Pancreas (tissue), 10 donors: ENCODE measurements around the gene DDOST. TPM values are rescaled to one million over a fixed set of nuclear protein-coding genes. Genes with fewer than 3 reads are reported as not detected.
"Not testable (repeated sequence)": the region's sequence is repeated elsewhere in the genome, so short reads cannot be mapped to it uniquely, and the experiment has no call there.

Source experiments
- ATAC-seq, 4 donors: fragments of 200-7000 bp; cut with Tn5 transposase; one replicate each; pipeline versions ENCODE4 v1.8.0 to v1.9.1; 2020; ENCODE audit warnings: mild to moderate bottlenecking in 4 of 4, moderate library complexity in 4 of 4
- DNase-seq, 6 donors: peaks; one replicate each; pipeline ENCODE4 v3.0.0-alpha.2; 2020
- FAIRE-seq: peaks from 2 replicates; lab custom pipeline; 2012; peaks lifted over from hg19 to GRCh38; lab: Jason Lieb, UNC
- H3K27ac ChIP-seq, 4 donors: fragments of 200-600 bp; sonication (generic); 1 replicate in 3 of 4; 2 replicates in 1 of 4; pipeline versions ENCODE4 v1.5.0 to v1.8.0; 2020
- H3K27me3 ChIP-seq, 4 donors: fragments of 200-600 bp; one replicate each; pipeline ENCODE4 v1.8.0; 2021
- H3K36me3 ChIP-seq, 3 donors: fragments of 200-600 bp; sonication (generic) in 1 of 3; one replicate each; pipeline versions ENCODE4 v1.5.0 to v1.8.0; 2020 to 2021
- H3K4me1 ChIP-seq, 3 donors: fragments of 200-600 bp; one replicate each; pipeline ENCODE4 v1.8.0; 2021
- H3K4me3 ChIP-seq, 4 donors: fragments of 200-600 bp; sonication (generic) in 2 of 4; one replicate each; pipeline versions ENCODE4 v1.5.0 to v1.8.0; 2020 to 2021
- H3K9me3 ChIP-seq, 4 donors: fragments of 200-600 bp; one replicate each; pipeline ENCODE4 v1.8.0; 2021
- WGBS, 2 donors: extraction: QIAGEN DNeasy Blood & Tissue Kit; methylation state at CpG; one replicate each; pipeline ENCODE4 v1.1.7; 2013; 5-methylcytosine and 5-hydroxymethylcytosine counted together
- intact Hi-C, 3 donors: fragments of 100-400 bp; cut with DNase I; formaldehyde crosslinking; loops; one replicate each; pipeline versions ENCODE4 v1.11.1 to v1.14.2; 2022
- polyA plus RNA-seq, 2 donors: library from polyadenylated mRNA; stranded (reverse); fragments of 200-250 nt; gene quantifications; one replicate each; pipeline ENCODE4 v1.2.3, GENCODE V29; 2013
- total RNA-seq, 6 donors: library from RNA; stranded (reverse); fragmentation: NEBNext Ultra II Directional in 4 of 6; extraction: Animal tissue kit (Norgen Biotek cat#: 25700) in 4 of 6; gene quantifications; one replicate each; pipeline versions ENCODE4 v1.2.1 to v1.2.4, GENCODE V29; 2021 to 2023
- TF ChIP-seq, protein P1 (sequence below), 4 donors: fragments of 200-600 bp; sonication (generic) in 3 of 4; IDR thresholded peaks; one replicate each; pipeline versions ENCODE4 v1.5.0 to v1.8.0; 2021; ENCODE audit warnings: antibody characterized with exemption in 4 of 4
- donor health status: healthy with polysubstance abuse.
- donor health status: DM: no; HTN: no; CAD: no; lungs with moderate emphysema.
- donor health status: DM: no; HTN: no; CAD: no.
- donor health status: control.
- donor health status: control.
- donor health status: Bipolar disorder and iron deficiency.
- donor health status: DM: yes; HTN: yes; CAD: no.
- donor health status: DM: no; HTN: no; CAD: no.
- donor health status: DM: no; HTN: no; CAD: no.
- donor health status: DM: yes; HTN: yes; CAD: no.

The DDOST gene
- total and polyA plus RNA-seq, 8 donors, result 98.2 to 190 (median 133) TPM

DNA sequence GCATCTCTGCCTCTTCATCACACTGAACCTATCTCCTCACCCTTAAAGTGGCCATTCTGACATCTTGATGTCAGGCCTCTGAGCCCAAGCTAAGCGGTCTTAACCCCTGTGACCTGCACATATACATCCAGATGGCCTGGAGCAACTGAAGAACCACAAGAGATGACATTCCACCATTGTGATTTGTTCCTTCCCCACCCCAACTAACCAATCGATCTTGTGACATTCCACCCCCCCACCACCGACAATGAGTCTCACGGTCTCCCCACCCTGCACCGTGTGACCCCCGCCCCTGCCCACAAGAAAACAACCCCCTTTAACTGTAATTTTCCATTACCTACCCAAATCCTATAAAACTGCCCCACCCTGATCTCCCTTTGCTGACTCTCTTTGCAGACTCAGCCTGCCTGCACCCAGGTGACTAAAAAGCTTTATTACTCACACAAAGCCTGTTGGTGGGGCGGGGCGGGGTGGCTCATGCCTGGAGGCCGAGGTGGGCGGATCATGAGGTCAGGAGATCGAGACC lies 48.9 kb downstream of the DDOST start:
- no peak for FAIRE-seq
- no peak for DNase-seq
- TF ChIP-seq, protein P1, sequence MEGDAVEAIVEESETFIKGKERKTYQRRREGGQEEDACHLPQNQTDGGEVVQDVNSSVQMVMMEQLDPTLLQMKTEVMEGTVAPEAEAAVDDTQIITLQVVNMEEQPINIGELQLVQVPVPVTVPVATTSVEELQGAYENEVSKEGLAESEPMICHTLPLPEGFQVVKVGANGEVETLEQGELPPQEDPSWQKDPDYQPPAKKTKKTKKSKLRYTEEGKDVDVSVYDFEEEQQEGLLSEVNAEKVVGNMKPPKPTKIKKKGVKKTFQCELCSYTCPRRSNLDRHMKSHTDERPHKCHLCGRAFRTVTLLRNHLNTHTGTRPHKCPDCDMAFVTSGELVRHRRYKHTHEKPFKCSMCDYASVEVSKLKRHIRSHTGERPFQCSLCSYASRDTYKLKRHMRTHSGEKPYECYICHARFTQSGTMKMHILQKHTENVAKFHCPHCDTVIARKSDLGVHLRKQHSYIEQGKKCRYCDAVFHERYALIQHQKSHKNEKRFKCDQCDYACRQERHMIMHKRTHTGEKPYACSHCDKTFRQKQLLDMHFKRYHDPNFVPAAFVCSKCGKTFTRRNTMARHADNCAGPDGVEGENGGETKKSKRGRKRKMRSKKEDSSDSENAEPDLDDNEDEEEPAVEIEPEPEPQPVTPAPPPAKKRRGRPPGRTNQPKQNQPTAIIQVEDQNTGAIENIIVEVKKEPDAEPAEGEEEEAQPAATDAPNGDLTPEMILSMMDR (IDR thresholded peaks at IDR 0.05), result no peak
- Histone ChIP-seq H3K36me3 (no peaks in the 10 kb centered on the region), H3K4me3 (no peak overlapping the region), H3K9me3 (no peaks in the 10 kb centered on the region), H3K27ac (no peak overlapping the region), H3K27me3 (no peaks in the 10 kb centered on the region), H3K4me1 (no peaks in the 10 kb centered on the region)
- intact Hi-C loops, result no loop called here
- WGBS, 2 donors, result 62 to 74% methylated on average over 11 of the region's 11 CpGs
- no peak for ATAC-seq

DNA sequence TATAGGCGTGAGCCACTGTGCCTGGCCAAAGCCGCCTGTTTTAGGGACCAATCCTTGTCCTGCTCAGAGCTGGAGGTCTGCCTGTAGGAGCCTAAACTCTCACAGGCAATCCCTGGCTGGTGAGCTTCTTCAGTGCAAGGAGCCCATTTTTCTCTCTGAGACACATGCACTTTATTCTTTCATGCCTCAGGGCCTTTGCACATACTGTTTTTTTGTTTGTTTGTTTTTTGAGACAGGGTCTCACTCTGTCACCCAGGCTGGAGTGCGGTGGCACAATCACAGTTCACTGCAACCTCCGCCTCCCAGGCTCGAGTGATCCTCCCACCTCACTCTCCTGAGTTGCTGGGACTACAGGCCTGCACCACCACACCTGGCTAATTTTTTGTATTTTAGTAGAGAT lies 49.5 kb downstream of the DDOST start:
- ATAC-seq (no peak), DNase-seq (no peak), FAIRE-seq (no peak)
- TF ChIP-seq, protein P1 (IDR thresholded peaks at IDR 0.05), result no peak
- no peaks in the 10 kb centered on the region for H3K36me3 ChIP-seq
- WGBS, 2 donors, result 88 to 94% methylated on average over 5 of the region's 5 CpGs
- H3K27me3 ChIP-seq, result no peaks in the 10 kb centered on the region
- H3K9me3 ChIP-seq, result no peaks in the 10 kb centered on the region
- H3K27ac ChIP-seq, result no peak overlapping the region
- no peak overlapping the region for H3K4me3 ChIP-seq
- intact Hi-C loops, result no loop called here
- H3K4me1 ChIP-seq, result no peaks in the 10 kb centered on the region

DNA sequence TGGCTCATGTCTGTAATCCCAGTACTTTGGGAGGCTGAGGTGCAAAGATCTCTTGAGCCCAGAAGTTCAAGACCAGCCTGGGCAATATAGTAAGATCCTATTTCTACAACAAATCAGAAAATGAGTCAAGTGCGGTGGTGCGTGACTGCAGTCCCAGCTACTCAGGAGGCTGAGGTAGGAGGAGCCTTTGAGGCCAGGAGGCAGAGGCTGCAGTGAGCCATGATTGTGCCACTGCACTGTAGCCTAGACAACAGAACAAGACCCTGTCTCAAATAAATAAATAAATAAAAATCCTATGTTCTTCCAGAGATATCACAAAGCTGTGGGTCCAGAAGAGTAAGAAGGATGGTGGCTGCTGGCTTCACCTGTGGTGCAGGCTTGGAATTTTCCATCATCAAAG lies 50.2 kb downstream of the DDOST start:
- Histone ChIP-seq H3K36me3 (no peaks in the 10 kb centered on the region), H3K4me3 (no peak overlapping the region), H3K4me1 (no peaks in the 10 kb centered on the region), H3K27ac (no peak overlapping the region), H3K27me3 (no peaks in the 10 kb centered on the region), H3K9me3 (no peaks in the 10 kb centered on the region)
- TF ChIP-seq, protein P1 (IDR thresholded peaks at IDR 0.05), result no peak
- DNase-seq (no peak), ATAC-seq (no peak), FAIRE-seq (no peak)
- WGBS, 2 donors, result 97 to 100% methylated on average over 2 of the region's 2 CpGs
- intact Hi-C loops, result no loop called here

DNA sequence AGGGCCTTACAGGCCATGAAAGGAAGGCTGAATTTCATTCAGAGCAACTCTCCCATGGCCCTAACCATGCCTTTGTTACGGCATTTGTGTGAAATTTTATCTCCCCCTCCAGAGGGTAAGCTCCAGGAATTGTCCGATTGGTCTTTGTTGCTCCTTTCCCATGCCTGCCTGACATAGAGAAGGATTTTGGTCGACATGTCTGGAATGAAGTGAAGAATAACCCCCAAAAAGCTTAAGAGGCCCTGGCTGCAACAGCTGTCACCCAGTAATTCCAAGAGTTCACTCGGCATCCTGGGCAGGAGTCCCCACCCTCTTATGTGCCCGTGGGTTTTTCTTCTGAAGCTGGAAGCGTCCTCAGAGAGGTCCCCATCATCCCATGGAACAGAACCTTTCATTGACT lies 51.6 kb downstream of the DDOST start:
- H3K36me3 ChIP-seq, result no peaks in the 10 kb centered on the region
- H3K4me1 ChIP-seq, result no peaks in the 10 kb centered on the region
- H3K9me3 ChIP-seq, result no peaks in the 10 kb centered on the region
- no peak for DNase-seq
- H3K27me3 ChIP-seq, result no peaks in the 10 kb centered on the region
- no peak for FAIRE-seq
- no peak overlapping the region for H3K27ac ChIP-seq
- TF ChIP-seq, protein P1 (IDR thresholded peaks at IDR 0.05), result no peak
- ATAC-seq, result no peak
- intact Hi-C loops, result no loop called here
- 73 to 74% methylated on average over 6 of the region's 6 CpGs for WGBS, 2 donors
- no peak overlapping the region for H3K4me3 ChIP-seq

DNA sequence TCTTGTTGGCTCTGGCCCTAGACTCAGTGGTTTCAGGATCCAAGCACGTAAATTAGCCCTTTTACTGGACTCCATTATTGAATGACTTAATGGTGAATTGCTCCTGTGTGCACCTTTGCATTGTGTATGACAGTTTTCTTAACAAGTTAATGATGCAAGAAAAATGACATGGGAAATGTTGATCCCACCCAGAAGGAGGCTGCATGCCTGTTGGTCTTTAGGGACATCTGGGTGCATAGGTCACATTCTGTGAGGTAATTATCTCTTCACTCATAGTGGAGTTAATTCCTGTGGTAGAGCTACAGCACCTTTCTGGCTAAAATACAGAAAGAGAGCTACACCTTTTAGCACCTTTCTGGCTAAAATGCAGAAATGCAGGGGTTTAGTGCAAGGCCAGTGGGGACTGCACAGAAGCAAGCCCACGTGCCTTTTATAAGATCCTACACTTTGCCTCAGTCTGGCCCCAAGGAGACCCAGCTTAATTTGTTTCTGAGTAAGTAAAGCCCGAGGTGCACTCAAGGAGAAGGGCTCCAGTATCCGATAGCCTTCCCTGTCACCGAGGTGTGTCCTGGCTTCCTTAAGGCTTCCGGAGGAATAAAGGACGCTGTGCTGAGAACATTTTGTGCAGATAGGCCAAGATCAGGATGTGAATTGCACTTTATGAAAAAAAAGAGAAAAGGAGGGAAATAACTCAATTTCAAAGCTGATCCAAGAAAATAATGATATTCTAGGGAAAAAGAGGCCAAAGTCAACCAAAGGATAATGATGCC lies 54.2 kb downstream of the DDOST start:
- DNase-seq, H3K9me3 ChIP-seq, H3K4me1 ChIP-seq, intact Hi-C loops, FAIRE-seq, ATAC-seq, H3K27ac ChIP-seq, H3K27me3 ChIP-seq, H3K36me3 ChIP-seq, H3K4me3 ChIP-seq: not testable (repeated sequence)
- WGBS, 2 donors, result 73 to 77% methylated on average over 6 of the region's 7 CpGs
